Fibroblast of peridontal ligament (primary cell): ENCODE measurements around the gene CA5A.
A peak's percentile ranks its signal among the peaks of the same experiment; 100 is the strongest.
"Not testable (repeated sequence)": the region's sequence is repeated elsewhere in the genome, so short reads cannot be mapped to it uniquely, and the experiment has no call there.

Experiments used
- DNase-seq: peaks from one replicate; pipeline ENCODE4 v3.0.0-alpha.2; 2010; ENCODE audit errors: extremely low read depth

The CA5A gene

GRCh38 chr16:87948119-87948545, 11.8 kb upstream of the CA5A start:
- DNase-seq, result no peak

- DNase-seq, result no peak
Observed at GRCh38 chr16:87947356-87948118, 11.2 kb upstream of the CA5A start.

DNA sequence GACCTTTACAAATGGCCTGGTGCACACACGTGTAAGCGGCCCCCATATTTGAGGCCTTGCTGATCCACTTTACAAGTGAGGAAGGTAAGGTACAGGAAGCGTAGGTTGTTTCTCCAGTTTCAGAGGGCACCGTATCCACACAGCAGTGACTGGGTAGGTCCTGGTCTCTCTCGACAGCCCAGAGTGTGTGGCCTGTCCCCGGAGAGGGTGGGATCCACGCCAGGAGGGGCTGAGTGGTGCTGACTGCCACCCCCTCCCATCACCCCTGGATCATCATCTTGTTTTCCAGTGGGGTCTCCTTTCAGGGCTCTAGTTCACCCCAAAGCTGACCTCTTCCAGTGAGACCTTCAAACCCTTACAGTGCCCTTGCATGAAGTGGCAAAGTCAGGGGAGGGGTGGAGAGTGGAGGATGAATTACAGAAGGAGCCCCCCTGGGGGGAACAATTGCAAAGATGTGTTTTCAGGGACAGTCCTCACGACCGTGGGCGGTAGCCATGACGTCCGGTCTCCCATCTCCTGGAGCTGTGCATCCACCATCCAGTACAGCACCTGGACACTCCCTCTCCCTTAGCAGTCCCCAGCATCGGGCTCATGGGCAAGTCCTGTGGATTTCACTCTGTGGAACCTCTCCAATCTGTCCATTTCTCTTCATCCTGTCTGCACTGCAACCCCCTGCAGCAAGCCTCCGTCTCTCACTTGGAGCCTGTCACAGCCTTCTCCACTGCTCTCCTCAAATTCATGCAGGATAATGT, 10.4 kb upstream of the CA5A start:
- no peak for DNase-seq

DNA sequence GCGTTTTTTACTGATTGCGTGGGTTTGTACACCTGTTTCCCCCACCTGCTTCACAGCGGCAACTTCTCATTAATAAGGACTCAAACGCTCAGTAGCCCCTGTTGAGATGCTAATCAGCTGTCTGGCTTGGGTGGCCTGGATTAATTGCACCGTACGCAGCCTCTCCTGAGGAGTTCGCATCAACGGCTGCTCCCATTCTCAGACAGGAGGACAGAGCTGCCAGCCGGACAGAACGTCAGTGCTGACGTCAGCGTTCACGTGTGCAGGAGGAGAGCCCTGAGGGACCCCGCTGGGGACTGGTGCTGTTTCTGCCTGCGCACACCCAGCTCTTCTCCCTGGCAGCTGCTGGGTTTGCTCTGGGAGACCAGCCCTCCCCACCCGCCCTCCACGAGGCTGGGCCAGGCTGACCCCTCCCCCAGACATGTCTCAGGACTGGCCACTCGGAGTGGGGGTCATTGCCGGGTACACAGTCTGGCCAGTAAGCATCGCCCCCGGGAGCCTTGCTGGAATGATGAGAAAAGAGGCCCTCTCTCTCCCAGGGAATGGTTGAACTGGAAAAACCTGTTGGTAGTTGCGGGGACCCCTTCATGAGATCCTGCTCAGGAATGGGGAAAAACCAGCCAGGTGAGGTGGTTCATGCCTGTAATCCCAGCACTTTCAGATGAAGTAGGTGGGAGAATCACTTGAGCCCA, 9.2 kb upstream of the CA5A start:
- DNase-seq, result peak; percentile 77

DNA sequence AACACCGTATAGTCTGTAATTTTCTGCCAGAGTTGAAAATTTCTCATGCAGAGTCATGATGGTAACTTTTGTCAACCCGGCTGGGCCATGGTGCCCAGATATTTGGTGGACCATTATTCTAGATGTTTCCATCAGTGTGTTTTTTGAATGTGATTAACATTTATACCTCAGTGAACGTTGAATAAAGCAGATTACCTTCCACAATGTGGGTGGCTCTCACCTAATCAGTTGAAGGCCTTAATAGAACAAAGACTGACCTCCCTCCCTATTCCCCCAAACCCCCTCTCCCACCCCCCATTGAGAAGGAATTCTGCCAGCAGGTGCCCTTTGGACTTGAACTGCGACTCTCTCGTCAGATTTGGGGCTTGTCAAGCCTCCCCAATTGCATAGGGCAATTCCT, 6.4 kb upstream of the CA5A start:
- DNase-seq, result no peak

GRCh38 chr16:87939562-87940423, 3.5 kb upstream of the CA5A start:
- no peak for DNase-seq

DNA sequence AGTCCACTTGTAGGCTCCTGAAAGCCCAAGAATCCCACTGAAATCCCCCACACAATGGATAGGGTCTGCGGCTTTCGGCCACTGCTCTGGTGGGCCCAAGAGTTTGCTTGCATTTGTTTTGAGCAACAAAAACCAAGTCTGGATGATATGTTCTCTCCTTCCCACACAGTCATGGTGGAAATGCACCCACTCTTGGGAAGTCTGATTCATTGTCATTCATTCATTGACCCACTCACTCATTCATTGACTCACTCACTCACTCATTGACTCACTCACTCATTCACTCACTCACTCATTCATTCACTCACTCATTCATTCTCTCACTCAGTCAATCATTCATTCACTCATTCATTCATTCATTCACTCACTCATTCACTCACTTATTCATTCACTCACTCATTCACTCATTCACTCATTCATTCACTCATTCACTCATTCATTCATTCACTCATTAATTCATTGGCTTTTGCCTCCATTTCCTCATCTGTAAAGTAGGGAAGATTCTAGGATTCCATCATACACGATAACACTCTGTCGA, 2.2 kb upstream of the CA5A start:
- no peak for DNase-seq

DNA sequence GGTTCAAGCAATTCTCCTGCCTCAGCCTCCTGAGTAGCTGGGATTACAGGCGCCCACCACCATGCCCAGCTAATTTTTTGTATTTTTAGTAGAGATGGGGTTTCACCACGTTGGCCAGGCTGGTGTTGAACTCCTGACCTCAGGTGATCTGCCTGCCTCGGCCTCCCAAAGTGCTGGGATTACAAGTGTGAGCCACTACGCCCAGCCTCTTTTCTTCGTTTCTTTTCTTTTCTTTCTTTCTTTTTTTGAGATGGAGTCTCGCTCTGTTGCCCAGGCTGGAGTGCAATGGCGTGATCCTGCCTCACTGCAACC, 858 bp upstream of the CA5A start:
- DNase-seq, result not testable (repeated sequence)

- not testable (repeated sequence) for DNase-seq
Observed at GRCh38 chr16:87936016-87936374, 334 bp downstream of the CA5A start.

DNA sequence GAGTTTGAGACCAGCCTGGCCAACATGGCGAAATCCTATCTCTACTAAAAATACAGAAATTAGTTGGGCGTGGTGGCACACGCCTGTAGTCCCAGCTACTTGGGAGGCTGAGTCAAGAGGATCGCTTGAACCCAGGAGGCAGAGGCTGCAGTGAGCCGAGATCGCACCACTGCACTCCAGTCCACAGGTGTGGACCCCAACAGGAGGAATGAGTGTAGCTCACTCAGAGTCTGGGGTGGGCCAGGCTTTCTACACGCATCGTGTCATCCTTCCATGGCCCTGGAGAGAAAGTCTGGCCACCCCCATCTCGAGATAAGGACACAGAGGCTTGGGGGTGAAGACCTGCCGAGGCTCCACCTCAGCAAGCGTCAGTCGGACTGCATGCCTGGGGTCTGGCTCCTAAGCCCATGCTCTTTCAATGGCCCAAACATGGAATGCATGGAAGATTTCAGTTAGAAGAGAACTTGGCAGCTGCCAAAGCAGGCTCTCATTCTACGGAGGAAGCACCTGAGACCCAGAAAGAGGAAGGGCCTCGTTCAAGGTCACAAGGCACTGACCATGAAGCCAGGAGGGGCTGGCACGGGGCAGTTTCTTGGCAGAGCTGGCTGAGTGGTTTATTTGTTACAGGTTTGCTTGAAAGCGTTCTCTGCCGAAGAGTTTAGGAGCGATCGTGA, 1.4 kb downstream of the CA5A start:
- DNase-seq, result not testable (repeated sequence)

- DNase-seq, result no peak
Observed at GRCh38 chr16:87933140-87933495, 3.2 kb downstream of the CA5A start.

DNA sequence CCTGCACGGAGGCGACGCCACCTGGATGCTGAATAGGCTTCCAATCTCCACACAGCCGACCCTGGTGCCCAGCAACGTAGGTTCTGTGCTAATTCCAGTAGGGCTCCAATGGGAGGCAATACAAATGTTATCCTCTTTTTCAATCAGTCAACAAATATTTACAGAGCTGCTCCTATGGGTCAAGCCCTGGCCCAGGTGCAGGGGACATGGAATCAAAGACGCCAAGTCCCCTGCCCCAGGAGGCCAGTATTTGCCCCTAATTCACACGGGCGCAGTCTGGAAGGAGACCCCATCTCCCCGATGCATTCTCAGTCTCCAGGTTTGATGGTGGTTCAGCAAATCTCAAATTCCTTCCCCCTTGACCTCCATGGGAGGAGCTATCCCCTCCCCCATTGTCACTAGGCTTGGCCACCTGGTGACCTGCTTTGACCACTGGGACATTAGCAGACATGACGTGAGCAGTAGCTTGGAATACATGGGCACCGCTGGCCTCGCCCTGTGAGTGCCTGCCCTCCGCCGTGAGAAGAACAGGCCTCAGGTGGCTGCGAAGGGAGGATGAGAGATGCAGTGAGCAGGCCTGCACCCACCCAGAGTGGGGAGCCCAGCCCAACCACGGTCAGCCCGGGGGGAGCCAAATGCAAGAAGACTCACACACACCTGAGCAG, 3.7 kb downstream of the CA5A start:
- DNase-seq, result not testable (repeated sequence)

GRCh38 chr16:87931504-87931903, 4.8 kb downstream of the CA5A start:
- no peak for DNase-seq

- no peak for DNase-seq
Observed at GRCh38 chr16:87930456-87930855, 5.9 kb downstream of the CA5A start.

GRCh38 chr16:87929986-87930385, 6.3 kb downstream of the CA5A start:
- DNase-seq, result no peak

DNA sequence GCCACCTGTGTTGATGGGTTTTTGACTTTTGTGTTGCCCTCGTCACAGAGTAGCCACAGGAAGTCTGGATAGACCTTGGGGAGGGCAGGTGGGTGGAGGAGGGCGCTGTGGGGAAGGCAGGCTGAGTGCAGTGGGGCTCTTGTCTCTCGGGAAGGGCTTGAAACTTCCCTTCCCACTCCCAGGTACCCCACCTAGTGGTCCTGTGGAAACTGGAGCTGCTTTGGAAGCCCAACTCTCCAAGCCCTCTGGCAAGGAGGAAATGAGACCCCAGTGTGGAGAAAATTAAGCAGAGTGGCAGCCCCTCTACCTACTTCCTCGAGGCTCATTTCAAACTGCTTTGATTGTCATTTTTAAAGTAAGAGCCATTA, 9.2 kb downstream of the CA5A start:
- DNase-seq, result no peak

DNA sequence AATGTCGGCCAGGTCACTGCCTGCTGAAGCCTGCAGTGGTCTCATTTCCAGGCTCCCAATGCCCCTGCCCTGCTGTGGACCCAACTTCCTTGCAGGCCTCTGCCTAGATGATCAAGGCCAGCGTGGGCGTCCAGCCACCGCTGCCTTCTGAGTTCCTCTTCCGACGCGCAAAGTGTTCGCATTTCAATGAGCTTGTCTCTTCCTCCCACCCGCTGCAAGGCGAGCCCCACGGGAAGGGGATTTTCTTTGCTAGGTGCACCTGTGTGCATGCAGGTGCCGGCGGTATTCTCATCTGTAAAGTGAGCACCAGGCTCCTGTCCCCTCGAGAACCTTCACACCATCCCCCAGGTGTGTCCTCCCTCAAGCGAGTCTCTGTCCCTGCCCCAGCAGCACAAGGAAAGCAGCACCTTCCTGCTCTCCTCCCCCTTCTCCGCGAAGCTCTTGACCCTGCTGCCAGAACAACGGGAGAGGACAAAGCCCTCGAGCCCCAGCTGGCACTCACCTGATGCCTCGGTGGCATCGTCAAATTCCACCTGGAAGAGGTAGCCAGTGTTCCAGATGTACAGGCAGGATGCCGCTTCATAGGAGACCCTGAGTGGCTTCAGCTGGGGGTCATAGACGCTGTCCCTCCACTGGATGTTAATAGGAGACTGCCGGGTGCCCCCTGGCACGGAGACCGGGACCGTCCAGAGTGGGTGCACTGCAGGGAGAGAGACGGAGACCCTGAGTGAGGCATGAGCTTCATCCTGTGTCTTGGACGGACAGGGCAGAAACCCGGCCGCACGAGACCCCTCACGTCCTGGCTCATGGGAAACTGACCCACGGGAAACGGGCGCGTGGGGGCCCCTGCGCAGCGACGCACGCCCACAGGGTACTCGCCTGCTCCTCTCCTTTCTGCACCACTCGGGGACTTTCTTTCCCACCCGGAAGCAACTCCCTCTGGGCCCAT, 9.8 kb downstream of the CA5A start:
- no peak for DNase-seq

DNA sequence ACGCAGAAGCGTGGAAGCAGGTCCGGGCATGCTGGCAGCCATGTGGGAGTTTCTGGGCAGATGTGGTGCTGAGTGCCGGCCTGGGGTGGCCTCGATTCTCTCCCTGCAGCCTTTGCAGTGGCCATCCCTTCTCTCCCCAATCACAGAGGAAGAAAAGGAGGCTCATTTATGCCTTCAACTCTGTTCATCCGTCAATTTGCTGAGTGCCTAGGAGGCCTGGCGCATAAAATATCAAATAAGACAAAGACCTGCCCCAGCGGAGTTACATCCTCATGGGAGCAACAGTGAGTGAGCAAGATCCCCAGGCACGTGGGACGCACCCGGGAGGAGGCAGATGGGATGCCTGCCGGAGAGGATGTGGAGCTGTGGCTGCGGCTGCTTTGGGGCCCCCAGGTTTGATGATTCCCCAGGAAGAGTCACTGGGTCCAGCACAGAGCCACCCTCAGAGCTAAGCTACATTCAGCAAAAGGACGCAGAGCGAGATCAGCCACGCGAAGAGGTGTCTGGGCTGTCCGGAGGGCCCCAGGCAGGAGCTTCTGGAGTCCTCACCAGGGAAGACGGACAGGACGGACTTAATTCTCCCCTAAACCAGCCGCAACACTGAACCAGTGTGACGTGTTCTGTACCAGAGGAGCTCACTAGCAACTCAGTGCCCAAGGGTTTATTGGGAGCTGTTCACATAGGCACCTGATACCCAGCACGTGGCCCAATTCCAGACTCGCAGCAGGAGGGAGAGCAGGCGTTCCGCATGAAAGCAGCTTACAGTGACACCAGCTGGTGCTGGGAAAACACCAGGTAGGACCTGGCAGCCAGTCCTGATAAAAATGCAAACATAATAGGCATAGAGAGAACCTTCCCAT, 11.3 kb downstream of the CA5A start:
- DNase-seq, result no peak
